Astrocyte of the spinal cord (primary cell): ENCODE results near the gene FUOM.

Experiments
- DNase-seq: peaks from one replicate; pipeline ENCODE4 v3.0.0; 2011; ENCODE audit warnings: low read depth, low spot score
- H3K4me3 ChIP-seq: 2 replicates; pipeline ENCODE4 v1.5.1; 2011; ENCODE audit warnings: low read depth, mild to moderate bottlenecking, low read length, moderate library complexity
- in situ Hi-C: cut with HindIII; loops from 2 replicates; pipeline ENCODE4 v1.10.0; 2017; ENCODE audit warnings: low sequenced_read_pairs
- TF ChIP-seq, protein P1 (sequence below): IDR thresholded peaks from 2 replicates; pipeline ENCODE4 v1.5.1; 2012; ENCODE audit warnings: low read depth, mild to moderate bottlenecking, low read length, inconsistent platforms

Gene FUOM

DNA sequence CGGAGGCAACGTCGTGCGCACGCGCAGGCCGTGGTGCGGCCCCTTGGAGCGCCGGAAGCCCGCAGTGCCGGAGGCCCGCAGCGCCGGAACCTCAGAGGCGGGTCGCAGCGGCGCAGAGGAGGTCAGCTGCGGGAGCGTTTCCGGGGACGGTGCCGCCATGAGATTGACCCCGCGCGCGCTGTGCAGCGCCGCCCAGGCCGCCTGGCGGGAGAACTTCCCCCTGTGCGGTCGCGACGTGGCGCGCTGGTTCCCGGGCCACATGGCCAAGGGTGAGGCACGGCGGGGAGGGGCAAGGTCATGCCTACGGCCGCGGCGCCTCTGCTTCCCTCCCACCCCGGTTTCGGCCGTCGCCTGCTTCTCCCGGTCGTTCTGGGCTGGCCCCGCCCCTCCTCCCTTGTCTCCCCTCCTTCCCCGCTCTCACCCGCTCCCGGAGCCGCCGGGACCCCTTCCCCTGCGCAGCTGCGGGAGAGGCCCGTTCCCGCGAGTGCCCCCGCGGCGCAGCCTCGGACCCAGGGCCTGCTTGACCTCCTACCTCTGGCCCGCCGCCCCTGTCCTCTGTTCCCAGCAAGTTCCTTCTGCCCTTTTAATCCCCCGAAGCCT is 36.3 kb upstream of the FUOM start, which contains the start of gene MTG1:
MTG1 (plus strand) TSS at position 94 of the 600 bp plus-strand sequence; CDS start at position 158, 64 bp downstream.
- peak within 1 kb of the TSS; percentile 81 for H3K4me3 ChIP-seq
- peak; percentile 90 for DNase-seq
- TF ChIP-seq, protein P1, sequence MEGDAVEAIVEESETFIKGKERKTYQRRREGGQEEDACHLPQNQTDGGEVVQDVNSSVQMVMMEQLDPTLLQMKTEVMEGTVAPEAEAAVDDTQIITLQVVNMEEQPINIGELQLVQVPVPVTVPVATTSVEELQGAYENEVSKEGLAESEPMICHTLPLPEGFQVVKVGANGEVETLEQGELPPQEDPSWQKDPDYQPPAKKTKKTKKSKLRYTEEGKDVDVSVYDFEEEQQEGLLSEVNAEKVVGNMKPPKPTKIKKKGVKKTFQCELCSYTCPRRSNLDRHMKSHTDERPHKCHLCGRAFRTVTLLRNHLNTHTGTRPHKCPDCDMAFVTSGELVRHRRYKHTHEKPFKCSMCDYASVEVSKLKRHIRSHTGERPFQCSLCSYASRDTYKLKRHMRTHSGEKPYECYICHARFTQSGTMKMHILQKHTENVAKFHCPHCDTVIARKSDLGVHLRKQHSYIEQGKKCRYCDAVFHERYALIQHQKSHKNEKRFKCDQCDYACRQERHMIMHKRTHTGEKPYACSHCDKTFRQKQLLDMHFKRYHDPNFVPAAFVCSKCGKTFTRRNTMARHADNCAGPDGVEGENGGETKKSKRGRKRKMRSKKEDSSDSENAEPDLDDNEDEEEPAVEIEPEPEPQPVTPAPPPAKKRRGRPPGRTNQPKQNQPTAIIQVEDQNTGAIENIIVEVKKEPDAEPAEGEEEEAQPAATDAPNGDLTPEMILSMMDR: no peak
- in situ Hi-C loops: no loop called here

DNA sequence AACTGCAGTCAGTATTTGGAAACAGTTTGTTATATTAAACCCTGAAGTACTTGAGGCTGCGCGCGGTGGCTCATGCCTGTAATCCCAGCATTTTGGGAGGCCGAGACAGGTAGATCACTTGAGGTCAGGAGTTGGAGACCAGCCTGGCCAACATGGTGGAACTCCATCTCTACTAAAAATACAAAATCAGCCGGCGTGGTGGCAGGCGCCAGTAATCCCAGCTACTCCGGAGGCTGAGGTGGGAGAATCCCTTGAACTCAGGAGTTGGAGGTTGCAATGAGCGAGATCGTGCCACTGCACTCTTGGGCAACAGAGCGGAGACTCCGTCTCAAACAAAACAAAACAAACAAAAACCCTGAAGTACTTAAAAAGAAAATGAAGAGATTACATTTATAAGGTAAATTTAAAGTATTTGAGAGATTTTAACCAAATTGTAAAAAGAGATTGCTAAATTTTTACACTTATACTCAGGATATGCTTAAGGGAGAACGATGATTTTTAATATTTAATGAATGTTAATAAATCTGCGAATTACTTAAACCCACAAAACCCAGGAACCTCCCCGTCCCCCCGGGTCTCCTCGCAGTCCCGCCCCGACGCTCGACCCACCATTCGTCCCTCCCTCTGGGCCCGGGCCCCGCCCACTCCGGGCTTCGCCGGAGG is 35.7 kb upstream of the FUOM start:
- TF ChIP-seq, protein P1: no peak
- DNase-seq: no peak
- in situ Hi-C loops: no loop called here
- H3K4me3 ChIP-seq: peak overlapping the region; percentile 81

DNA sequence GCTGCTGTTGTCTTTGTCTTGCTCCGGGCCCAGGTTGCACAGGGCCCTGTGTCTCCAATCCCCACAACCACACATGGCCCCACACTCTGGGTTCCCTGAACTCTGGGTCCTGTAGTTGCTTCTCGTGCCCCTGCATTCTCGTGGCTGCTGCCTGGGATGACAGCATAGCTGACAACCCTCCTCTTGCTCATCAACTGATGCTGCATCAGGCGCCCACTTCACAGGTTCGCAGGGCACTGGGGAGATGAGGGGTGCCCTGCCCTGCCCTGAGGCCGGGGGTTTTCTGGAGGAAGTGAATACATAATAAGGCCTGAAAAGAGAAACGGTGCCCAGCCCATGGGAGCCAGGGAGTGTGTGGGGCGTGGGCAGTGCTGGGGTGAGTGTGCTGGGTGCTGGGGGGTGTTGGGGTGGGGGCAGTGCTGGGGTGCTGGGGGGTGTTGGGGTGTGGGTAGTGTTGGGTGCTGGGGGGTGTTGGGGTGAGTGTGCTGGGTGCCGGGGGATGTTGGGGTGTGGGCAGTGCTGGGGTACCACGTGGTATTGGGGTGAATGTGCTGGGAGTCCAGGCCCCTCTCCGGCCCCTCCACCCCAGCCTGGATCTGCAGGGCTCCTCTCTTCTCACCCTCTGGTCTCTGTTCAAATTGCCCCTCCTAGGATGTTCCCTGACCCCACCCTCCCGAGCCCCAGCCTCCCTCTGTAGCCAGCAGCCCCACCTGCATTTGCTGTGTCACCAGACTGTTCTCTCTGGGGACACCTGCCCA is 34.1 kb upstream of the FUOM start:
- H3K4me3 ChIP-seq: no peak overlapping the region
- DNase-seq: no peak
- in situ Hi-C loops: no loop called here
- TF ChIP-seq, protein P1: no peak

DNA sequence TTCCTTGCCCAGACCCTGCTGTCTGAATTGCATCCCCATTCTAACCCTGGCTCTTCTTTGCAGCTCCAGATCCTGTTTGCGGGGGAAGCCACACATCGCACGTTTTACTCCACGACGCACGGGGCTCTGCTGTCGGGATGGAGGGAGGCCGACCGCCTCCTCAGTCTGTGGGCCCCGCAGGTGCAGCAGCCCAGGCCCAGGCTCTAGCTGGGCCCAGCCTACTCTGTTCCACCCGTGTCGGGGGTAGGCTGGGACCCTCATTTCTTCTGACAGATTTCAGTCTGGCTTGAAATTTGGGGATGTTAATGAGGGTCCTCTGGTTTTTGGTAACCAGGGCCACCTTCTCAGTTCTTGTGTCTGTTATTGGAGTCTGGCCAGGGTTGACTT is 33.4 kb upstream of the FUOM start:
- no peak overlapping the region for H3K4me3 ChIP-seq
- TF ChIP-seq, protein P1: no peak
- DNase-seq: no peak
- in situ Hi-C loops: no loop called here

DNA sequence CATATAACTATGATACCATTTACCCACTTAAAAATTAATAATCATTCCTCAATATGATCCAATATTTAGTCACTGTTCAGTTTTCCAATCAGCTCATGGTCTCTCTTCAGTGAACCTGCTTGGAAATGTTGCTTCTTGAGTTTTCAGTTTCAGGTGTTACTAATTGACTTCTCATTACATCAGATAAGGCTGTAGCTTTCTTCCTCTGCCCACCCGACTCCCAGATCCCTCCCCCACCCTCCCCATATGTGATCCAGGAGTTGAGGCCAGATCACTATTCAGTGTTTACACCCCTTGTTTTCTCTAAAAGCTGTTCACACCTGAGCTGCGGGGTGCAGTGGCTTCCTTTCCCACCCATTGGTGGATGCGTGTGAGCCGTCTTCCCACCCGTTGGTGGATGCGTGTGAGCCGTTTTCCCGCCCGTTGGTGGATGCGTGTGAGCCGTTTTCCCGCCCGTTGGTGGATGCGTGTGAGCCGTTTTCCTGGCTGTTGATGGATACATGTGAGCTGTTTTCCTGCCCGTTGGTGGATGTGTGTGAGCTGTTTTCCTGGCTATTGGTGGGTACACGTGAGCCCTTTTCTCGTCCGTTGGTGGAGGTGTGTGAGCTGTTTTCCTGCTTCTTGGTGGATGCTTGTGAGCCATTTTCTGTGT is 32.9 kb upstream of the FUOM start:
- no peak overlapping the region for H3K4me3 ChIP-seq
- in situ Hi-C loops: no loop called here
- TF ChIP-seq, protein P1: no peak
- no peak for DNase-seq
